HG03064 (cell line): Measurements from ENCODE around the gene MAPK14.
A peak's percentile ranks its signal among the peaks of the same experiment; 100 is the strongest.
"Not testable (repeated sequence)": the region's sequence is repeated elsewhere in the genome, so short reads cannot be mapped to it uniquely, and the experiment has no call there.

Experiments
- ATAC-seq: cut with Tn5 transposase; IDR thresholded peaks from one replicate; pipeline ENCODE4 v1.9.1; 2021; ENCODE audit warnings: low read depth; ENCODE audit not compliant: unreplicated experiment

Gene MAPK14

DNA sequence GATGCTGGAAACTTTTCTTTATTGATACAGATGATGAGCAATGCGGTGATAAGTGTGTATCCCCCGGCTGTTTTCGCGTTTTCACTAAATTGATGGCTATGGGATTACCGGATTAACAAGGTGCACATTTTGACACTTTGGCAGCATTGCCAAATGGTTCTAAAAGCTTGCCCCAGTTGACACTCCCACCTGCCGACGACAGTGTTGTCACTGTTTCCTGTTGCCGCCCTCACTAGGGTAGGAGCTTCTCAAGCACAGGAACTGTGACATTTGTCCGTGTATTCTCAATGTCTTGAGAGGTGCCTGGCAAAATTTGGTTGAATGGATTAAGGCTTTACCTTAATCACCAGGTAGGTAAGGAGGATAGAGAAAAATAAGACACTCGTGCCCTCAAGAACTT is 92.9 kb downstream of the MAPK14 start:
- ATAC-seq = no peak

DNA sequence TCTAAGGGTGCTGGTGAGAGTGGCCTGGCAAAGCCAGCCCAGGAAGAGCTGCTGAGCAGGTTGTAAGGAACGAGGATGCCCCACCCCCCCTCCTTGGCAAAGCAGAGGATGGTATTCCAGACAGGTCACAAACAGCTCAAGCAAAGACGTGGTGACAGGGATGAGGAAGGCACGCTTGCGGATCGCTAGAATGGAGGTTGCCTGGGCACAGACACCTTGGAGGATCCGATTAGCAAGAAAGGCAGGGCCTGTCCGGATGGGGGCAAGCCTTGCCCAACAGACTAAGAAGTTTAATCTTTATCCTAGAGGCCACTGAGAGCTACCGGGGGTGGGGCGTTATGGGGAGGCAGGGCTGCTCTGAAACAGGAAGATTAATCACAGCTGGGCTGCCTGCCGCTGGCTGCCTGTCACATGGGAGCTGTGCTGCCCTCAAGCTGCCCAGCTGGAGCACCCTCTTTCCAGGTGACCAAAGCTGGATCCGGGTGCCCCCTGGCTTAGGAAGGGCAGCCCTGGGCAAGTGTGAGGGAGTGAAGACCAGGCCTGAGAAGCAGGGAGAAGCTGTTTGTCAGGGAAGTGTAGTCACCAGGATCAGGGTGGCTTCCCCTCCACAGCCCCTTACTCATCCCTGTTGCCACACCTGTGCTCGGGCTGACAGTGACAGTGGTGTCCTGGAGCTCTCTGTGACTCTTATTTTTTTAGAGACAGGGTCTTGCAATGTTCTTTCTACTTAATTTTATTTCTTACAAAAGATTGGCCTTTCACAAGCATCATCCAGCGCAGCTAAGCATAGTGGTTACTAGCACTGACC is 93.6 kb downstream of the MAPK14 start:
- no peak for ATAC-seq

DNA sequence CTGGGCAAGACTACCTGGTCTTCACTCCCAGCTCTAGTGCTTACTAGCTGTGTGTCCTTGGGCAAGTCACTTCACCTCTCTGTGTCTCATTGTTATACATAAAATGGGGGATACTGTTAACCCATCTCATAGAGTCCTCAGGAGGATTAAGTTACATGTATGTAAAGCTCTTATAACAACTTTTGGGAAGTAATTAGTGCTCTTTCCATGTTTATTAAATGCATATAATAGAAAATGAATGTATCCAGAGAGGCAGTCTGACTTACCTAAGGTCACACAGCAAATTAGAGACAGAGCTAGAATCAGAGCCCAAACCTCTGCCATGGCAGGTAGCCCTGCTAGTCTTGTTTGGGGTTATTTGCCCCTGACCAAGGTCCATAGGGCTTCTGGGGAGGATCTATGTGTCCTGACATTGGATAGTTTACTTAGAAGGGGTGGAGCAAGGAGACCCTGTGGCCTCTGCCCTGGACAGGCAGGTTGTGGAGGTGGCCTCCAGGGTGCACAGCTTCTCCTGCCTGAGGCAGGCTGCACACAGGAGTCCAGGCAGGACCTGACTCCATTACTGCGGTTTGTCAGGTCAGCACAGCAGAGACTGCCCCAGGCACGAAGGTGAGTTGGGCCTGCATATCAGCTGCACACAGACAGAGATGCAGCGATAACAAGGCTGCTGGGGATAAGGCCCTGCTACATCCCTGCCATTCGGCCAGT is 94.3 kb downstream of the MAPK14 start:
- no peak for ATAC-seq

DNA sequence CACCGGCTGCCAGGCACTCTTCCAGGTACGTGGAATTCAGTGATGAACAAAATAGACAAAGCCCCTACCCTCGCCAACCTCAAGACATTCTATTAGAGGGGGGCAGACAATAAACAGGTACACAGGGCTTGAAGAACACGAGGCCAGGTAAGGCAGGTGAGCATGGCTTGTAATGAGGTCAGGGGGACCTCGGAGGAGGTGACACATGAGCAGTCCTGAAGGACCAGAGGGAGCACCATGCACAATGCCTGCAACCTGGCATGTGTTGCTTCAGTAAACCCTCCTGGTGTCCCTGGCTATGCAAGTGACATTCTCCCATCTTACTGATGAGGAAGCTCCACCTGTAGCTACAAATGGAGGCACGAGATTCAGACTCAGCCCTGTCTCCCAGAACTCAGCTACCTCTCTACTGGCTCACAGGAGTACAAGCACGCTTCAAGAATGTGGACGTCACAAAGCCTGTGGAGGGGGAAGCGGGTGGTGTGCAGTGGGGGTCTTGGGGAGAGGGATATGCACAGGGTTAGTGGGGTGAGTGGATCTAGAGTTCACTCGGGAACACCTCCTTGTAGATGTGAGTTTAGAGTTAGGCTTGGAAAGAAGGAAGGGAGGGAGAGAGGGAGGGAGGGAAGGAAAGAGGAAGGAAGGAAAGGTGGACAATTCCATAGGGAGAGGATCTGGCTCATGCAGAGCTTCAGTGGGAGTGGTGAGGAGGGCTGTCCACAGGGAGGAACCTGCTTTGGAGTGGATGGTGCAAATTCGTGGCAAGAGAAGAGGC is 95.1 kb downstream of the MAPK14 start:
- ATAC-seq = no peak

DNA sequence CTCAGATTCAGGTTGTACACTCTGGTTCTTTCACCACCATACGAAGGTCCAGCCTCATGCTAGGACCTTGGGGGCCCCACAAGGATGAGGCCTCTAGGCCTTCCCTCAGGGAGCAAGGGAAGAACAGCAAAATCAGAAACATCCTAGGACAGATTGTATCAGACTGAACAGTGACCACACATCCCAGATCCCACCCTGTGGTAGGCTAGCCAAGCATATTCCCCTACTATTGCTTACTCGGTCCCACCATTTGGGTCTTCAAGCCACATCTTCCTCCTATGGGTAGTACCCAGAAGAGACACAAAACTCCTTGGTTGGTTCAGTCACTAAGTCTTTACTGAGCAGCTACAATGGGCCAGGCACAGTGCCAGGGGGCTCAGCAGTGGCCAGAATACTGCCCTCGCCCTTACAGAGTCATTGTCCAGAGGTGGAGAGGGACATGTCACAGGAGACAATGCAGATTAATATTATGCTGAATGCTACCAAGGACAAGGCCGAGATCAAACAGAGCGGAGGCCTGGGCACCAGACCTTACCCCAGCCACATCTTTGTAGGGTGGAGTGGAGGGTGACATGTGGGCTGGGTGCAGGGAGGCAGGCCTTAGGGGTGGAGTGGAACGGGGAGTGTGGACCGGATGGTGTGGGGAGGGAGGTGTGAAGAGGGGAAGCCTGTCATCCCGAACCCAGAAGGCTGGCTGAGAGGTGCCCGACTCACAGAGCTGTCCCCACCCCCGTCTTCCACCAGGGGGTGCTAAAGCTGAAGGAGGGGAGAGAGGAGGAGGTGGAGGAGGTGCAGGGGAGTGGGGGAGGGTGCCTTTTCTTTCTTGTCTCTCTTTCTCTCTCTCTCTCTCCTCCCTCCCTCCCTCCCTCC is 95.9 kb downstream of the MAPK14 start:
- peak; percentile 60 for ATAC-seq

DNA sequence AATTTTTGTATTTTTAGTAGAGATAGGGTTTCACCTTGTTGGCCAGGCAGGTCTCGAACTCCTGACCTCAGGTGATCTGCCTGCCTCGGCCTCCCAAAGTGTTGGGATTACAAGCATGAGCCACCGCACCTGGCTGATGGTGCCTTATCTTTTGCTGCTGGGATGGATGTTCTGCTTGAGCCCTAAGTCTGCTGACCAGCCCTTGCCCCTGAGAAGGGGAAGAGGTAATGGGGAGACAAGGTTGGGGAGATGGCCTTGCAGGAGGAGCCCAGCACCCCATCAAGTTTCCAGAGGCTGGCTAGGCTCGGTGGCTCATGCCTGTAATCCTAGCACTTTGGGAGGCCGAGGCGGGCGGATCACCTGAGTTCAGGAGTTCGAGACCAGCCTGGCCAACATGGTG is 96.7 kb downstream of the MAPK14 start:
- ATAC-seq = not testable (repeated sequence)

DNA sequence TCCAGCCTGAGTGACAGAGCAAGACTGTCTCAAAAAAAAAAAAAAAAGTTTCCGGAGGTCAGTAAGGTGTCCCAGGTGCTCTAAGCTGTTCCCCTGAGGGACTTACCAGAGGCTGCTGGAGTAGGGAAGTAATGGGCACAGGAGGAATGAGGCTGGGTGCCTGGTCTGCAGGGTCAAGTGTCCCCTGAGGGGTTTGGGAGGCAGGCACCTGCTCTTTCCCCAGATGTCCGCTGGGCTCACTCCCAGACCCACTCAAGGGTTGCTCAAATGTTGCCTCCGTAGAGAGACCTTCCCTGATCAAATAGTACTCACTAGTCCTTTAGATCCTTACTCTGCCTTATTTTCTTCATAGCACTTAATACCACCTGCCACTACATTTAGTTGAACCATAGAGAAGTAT is 97.3 kb downstream of the MAPK14 start:
- no peak for ATAC-seq

DNA sequence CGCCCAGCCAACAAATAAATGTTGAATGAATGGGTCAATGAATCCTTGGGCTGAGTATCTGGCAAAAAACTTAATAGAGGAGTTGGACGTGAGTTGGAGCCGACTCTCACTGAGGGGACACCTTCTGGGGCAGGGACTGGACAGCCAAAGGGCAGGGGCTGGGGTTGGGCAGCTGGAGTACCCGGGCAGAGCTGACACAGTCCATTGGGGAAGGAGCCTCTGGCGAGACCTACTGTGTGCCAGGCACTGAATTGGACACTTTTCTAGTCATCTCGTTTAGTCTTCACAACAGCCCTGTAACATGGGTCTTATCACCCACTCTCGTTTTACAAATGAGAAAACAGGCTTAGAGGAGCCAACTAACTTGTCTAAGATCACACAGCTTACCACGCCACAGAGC is 98.0 kb downstream of the MAPK14 start:
- ATAC-seq = no peak

DNA sequence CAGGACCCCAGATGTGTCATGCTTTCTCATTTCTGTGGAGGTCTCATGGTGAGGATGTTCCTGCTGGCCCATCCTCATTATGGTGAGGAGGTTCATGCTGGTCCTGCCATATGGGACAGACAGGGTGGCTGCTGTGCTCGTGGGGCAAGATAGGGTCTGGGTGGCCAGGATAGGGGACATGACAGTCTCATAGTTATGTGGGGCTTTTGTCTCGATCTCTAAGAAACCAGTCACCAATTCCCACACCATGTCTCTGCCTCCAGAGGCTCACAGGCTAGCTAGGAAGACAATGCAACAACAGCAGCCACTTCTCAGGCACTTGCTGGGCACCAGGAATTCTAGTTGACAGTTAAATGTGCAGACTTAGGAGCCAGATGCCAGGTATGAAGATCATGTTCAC is 98.5 kb downstream of the MAPK14 start:
- ATAC-seq = no peak

DNA sequence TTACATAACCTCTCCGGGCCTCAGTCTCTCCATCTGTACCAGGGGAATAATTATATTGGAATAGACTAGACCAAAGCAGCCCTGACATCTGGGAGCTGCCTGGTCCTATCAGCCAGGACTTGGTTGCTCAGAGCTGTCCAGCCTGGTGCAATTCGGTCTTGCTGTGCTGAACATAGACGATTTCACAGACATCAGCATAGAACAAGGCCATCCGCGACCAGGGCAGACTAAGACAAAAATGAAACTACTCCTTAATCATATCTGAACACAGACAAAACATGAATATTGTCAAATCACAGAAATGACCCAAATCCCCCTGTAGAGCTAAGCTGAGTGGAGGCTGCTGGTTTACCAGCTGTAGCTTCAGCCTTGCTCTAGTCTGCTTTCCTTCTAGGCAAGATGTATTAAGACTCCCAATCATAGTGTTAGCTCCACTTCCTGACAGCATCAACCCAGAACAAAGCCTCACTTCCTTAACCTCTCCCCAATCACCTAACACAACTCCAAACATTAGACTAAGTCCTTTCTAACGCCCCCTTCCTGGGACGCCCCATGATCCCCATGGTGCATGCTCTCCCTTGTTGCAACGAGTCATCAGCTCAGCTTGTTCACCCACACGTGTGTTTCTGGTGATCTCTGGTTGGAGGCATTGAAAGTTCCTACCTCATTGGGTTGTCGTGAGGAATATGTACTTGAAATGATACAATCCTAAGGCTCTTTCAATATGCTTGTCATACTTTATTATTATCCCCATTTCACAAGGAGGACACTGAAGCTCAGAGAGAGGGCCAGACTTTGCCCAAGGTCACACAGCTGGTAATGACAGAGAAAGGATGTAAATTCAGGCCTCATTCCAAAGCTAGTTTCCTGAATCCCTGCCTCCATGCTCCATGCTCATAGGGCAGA is 99.2 kb downstream of the MAPK14 start:
- no peak for ATAC-seq

DNA sequence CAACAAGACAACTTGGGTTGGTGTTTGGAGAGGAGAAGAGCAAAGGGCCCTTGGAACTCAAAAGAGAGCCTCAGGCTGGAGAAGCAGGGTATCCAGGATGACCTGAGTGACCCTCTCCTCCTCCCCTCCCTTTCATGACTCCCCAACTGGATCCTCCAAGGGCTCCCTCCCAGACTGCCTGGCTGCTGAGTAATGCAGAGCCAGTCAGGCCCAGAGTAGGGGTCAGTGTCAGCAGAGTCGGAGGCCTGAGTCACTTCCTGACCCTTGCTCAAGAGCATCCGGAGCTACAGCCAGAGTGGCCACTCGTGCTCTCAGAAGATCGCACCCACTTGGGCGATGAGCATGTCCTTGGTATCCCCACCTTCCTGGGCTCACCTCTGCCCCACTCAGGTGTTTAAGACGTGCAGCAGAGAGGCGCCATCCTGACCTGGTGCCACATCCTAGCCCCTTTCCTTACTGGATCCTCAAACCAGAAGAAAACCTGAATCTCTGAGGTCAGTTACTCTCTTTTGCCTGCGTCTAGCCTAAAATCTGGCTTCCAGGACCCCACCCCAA is 99.9 kb downstream of the MAPK14 start:
- no peak for ATAC-seq

DNA sequence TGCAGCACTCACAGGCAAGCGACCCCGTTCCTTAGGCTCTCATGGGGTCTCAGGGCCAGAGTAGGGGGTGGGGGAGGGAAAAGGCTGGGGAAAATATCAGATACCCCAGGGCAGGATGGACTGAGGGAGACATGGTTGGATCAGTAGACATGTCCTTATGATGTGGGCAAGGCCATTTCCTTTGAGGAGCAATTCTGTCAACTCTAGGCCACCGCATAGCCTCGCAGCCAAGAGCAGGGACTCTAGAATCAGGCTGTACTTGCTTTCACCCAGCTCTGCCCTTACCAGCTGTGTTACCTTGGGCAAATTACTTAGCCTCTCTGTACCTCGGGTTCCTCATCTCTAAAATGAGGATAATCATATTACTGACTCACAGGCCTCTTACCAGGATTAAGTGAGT is 100.5 kb downstream of the MAPK14 start:
- ATAC-seq = no peak

DNA sequence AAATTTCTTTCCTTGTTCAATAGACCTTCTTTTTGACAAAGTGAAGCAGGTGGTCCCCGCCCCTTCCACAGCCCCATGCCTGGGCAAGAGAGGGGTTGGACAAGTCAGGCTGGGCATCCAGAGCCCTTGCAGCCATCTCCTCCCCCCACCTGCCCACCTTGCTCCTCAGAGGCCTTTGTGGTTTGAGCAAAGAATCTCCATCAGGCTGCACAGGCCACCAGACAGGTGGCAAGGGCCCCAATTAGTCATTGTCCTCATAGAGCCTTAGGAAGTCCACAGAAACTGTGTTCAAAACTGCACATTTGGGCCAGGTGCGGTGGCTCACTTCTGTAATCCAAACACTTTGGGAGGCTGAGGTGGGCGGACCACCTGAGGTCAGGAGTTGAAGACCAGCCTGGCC is 101.2 kb downstream of the MAPK14 start:
- no peak for ATAC-seq

DNA sequence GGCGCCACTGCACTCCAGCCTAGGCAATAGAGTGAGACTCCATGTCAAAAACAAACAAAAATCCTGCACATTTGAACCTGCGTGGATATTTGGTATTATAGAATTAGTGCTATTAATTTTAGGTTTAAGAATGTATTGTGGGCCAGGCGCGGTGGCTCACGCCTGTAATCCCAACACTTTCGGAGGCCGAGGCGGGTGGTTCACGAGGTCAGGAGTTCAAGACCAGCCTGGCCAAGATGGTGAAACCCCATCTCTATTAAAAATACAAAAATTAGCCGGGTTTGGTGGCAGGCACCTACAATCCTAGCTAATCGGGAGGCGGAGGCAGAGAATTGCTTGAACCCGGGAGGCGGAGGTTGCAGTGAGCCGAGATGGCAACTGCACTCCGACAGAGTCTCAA is 101.7 kb downstream of the MAPK14 start:
- ATAC-seq = not testable (repeated sequence)

DNA sequence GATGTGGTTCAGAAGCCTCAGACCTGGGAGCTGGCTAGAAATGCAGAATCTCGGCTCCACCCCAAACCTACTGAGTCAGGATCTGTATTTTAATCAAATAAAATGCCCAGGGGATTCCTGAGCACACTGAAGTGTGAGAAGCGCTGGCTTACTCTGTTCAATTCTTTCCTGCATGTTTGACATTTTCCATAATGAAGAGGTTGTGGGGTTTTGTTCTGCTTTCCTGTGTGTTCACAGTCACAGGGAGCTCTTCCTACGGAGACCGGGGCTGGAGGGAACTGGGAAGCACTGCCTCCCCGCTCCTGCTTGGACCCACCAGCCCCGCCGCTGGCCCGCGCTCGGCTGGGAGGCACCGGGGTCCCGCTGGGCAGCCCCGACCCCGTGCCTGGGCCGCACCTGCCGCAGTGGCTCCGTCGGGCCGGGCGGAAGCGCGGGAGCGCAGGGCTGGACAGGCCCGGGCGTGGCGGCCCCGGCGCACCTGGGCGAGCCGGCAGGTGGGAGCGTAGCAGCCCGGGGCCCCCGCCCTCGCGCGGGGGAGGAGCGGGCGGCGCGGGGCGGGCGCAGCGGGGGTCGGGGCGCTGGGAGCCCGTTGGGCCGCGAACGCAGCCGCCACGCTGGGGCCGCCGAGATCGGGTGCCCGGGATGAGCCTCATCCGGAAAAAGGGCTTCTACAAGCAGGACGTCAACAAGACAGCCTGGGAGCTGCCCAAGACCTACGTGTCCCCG is 102.5 kb downstream of the MAPK14 start, which contains the start of gene MAPK13:
Gene MAPK13, plus strand, starts transcription at position 573 of the 726 bp plus-strand sequence. Its CDS starts 70 bp downstream, at position 643.
- ATAC-seq = no peak

DNA sequence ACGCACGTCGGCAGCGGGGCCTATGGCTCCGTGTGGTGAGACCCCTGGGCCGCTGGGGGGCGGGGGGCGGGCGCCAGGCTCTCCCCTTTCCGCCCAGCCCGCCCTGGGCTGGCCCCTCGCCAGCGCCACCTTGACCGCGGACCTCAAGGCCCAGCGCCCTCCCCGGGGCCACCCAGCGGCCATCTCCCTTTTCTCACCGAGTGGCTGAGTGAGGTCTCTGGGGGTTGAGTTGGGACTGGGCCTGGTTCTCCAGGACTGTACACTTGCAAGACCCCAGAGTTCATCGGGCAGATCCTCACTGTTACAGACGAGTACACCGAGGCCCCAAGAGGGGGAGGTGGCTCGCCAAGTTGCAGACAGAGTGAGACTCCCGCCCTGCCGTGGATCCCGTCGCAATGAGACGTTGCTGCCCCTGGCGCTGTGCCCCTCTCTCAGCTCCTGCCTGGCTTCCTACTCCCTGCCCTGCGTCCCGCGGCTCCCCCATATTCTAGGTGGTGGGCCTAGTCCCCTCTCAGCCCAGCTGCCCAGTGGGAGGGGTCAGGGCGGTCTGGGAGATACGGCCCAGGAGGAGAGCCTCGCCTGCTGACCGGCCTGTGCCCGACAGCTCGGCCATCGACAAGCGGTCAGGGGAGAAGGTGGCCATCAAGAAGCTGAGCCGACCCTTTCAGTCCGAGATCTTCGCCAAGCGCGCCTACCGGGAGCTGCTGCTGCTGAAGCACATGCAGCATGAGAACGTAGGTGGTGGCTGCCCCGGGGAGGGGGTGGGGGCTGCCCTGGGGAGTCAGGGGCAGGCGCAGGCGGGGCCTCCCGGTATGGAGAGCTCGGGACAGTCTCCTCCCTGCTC is 103.3 kb downstream of the MAPK14 start:
- peak; percentile 6 for ATAC-seq

DNA sequence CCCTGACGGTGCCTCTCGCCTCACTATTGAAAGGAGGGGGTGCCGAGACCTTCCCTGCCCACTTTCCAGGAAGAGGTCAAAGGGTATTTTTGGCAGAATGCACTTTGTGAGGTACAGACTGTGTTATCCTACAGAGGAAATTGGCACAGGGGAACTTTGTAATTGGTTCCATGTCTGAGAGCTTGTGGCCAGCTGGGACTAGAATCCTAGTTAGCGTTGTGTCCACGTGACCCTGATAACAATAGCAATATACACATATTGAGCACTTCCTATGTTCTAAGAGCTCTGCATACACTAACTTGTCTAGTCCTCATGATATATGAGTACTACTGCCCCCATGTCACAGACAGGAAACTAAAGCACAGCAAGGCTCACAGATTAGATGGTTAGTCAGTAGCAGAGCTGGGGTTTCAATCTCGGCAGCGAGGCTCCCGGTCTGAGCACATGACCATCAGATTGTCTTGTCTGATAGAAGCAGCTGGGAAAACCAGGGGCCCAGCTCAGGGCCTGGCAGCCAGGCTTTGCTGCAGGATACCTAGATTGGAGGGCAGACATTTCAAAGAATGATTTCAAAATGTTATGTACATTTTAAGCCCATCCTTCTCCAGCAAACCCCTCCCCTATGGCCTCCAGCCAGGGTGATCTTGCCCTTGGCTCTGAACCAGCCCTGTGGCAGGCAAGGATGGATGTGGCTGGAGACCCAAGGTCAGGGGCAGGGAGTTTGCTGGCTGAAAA is 104.1 kb downstream of the MAPK14 start:
- peak; percentile 79 for ATAC-seq
